HG03354 (cell line): ENCODE results near the gene PPP1R36.
A peak's percentile ranks its signal among the peaks of the same experiment; 100 is the strongest.

Experiments used
- ATAC-seq: cut with Tn5 transposase; IDR thresholded peaks from one replicate; pipeline ENCODE4 v1.9.1; 2021; ENCODE audit warnings: mild to moderate bottlenecking; ENCODE audit not compliant: unreplicated experiment, poor library complexity, severe bottlenecking

PPP1R36 gene, protein sequence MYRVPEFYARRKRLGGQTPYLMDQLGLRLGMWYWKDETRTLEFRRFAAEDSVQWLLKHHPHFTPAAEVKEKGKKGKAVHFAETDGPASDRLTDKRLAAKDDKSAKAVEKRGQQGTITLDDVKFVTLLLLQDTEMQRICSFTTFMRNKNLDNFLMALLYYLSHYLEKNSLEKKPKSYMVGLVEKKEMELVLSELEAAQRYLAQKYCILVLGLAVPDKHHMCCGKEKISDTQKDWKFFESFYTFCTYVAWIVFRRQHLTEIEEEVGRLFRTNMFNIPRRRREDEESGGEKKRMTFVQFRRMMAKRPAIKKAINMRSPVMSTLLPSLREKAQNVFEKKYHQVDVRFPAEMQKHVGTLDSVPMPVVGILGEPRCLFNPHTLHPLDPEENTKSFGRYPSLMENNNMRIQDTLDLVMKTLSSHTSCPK

DNA sequence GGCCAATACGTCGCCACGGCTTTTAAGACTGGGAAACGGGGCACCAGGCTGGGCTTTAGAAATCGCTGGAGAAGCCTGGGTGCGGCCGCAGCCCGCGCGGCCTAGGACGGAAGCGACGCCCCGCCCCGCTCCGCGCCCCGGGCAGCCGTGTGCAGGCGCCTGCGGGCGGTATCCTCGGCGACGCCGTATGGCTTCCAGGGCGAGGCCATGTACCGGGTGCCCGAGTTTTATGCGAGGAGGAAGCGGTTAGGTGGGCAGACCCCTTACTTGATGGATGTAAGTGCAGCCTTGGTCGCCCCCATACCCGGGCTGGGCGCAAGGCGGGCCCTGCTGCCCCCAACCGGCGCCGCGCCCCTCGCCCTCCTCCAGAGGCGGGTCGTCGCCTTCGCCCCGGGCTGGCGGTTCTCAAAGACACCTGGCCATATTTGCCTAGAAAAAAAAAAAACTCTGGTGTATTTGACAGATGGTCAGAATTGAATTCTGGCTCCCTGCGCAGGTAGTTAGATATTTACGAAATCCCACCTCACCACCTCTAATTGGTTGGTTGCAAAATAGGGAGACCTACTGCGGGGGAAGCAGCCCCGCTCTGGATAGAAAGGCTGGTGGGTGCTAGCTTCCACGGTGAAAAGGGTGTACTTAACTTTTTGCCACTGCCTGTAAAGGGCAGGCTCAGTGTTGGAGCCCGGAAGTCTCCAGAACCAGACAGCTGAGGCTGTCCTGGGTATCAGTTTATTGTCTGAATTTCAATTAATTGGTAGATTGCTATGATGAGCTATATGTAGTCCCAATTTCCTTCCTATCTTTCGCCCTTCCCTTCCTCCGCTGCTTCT is at the start of gene PPP1R36:
Gene PPP1R36 (plus strand): TSS at position 171 of the 830 bp plus-strand sequence. CDS start 37 bp downstream, at position 208.
- peak; percentile 43 for ATAC-seq

GRCh38 chr14:64500088-64500487 is 49.7 kb upstream of the PPP1R36 start:
- ATAC-seq = no peak

DNA sequence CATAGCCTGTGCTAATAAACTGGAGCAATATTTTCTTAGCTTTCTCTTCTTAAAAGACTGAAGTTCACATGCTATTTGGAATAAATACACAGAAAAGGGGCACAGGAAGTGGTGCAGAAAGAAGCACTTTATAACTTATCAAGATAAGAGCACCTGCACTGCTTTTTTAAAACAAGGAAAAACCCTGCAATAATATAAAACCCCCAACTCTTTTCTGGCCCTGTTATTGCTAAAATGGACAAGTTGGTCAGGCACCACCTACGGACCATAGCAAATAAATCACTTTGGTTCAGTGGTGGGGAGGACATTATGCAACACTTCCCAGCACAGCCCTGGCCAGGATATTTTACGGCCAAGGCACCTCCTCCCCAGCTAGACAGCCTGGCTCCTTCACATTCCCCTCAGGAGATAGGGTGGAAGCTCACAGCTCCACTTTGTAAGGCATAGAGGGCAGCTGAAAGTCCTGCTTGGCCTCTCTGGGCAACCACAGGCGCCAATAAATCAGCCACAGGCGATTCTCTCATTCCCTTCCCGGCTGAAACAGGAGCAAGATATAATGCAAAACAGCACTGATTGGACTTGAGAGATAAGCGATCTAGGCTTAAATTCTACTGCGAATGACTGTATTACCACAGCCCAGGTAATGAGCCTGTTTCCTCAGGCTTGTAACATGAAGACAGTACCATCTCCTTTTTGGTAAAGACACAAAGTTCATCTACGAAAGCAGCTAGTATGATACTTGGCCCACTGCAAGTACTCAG is 48.2 kb upstream of the PPP1R36 start:
- ATAC-seq = no peak

DNA sequence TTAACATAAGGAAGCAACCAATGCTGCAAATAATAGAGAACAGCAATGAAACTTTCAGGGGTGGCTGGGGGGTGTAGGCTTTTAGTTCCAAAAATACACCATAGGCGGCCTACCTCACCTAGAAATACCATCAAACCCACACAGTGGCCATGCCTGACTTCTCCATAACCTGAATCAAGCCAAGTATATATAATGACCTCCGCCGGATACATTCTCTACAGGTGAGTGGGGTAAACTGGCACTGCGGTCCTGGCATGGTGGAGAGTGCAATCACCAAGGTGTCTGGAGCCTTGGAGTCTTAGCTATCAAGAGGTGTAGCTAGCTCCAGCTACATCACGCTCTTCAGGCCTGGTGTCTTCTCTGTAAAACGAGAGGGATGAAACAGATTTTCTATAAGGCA is 47.3 kb upstream of the PPP1R36 start:
- no peak for ATAC-seq

GRCh38 chr14:64502887-64503433 is 46.8 kb upstream of the PPP1R36 start:
- ATAC-seq = no peak

GRCh38 chr14:64503434-64504309 is 46.1 kb upstream of the PPP1R36 start, which contains the start of gene ZBTB25:
Gene ZBTB25, minus strand, starts transcription at chr14:64503838. Its CDS starts 13,305 bp downstream, at chr14:64490533.
- peak; percentile 61 for ATAC-seq

DNA sequence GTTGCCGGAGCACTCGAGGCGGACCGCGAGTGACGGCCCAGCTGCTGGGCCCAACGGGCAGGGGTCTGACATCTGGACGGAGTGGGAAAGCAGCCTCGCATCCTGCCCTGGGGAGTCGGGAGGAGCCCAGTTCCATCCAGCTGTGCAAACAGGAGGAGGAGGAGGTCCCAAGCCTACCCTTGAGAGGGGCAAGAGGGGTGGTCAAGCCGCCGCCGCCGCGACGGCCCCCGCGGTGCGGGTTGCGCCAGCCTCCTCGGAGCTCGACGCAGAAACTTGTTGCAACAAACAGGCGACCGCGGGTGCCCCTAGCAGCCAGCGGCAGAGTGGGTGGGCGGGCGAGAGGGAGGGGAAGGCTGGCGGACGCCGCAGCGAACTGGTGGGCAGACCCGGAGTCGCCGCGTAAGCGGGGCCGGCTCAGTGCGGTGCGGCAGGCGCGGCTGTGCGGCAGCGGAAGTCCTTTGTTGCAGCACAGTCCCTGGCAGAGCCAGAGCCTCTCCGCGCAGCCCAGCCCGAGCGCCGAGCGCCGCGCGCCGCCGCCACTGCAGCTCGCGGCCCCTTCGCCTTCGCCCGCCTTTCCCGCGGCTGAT is 45.4 kb upstream of the PPP1R36 start, which contains the start of gene ZBTB1:
Gene ZBTB1 (plus strand): TSS at position 461 of the 587 bp plus-strand sequence. CDS start 16,735 bp downstream, outside the sequence.
- peak; percentile 37 for ATAC-seq

DNA sequence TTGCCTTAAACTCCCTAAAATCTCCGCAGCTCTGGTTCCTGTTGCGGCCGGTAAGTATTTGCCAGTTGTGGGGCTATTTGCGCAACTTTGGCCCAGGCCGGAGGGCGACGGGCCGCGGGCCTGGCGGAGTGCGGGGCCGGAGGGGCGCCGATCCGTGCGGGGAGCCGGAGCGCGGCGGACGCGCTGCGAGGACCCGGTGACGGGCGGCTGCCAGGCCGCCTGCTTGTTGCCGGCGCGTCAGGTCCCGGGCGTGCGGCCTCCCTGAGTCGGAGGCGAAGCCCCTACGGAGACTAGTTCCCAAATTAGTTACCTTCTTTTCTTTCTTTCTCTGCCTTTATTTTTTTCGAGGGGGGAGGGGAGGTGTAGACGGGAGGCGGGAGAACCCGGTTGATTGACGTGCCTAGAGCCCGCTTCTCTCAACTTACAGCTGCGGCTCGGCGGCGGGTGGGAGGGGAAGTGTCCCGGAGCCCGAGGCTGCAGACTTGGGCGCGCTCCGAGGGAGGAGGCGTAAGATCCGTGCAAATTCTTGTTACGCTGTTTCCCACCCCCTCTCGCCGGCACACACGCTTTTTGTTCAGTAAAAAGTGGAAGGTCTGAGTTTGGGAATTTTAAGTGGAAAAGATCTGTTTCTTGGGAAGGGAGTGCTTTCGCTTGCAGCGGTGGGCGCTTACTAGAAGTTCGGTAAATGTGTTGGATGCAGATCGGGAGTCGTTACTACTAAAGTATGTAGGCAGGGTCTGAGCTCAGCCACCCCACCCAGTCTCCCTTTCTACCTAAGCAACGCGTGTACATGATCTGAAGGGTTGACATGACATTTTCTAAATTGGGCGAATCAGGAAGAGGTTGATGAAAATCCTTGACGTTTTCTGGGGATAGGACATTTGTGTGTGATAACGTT is 44.6 kb upstream of the PPP1R36 start:
- ATAC-seq = peak; percentile 30

GRCh38 chr14:64506721-64507120 is 43.0 kb upstream of the PPP1R36 start:
- no peak for ATAC-seq

DNA sequence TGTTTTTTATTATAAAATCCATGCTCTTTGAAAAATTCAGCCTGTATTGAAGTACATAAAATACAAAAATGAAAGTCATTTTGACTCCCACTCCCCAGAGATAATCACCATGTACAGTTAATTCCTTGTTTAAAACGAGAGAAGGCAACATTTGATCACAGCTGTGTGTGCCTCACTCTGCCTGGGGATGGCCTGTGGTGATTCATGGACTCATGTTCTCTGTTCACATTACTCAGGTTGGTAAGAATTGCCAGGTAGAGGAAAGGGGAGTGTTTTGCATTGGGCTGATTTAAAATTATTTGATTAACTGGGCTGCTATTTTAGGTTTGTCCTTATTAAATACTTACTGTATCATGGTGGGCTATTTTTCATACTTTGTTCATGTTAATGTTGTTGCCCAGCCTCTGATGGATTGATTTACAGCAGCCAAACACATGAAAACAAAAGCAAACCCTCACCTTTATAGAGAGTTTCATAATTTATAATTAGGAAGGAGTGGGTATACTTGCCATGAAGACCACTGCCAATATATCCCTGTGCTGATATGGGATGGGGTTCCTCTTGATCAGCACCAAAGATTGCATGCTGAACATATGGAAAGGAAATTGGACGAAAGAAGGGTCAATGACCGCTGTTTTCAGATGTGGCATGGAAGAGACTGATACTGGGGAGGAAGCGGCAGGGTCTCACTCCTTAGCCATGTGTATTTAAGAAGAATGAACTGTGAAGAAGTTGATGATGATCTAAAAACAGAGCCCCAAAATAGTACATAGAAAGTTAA is 42.2 kb upstream of the PPP1R36 start:
- ATAC-seq = no peak

GRCh38 chr14:64508215-64508776 is 41.5 kb upstream of the PPP1R36 start:
- ATAC-seq = no peak

- ATAC-seq = no peak
Measured at GRCh38 chr14:64509036-64509435, 40.7 kb upstream of the PPP1R36 start.

GRCh38 chr14:64510825-64511671 is 38.7 kb upstream of the PPP1R36 start:
- ATAC-seq = peak; percentile 38

DNA sequence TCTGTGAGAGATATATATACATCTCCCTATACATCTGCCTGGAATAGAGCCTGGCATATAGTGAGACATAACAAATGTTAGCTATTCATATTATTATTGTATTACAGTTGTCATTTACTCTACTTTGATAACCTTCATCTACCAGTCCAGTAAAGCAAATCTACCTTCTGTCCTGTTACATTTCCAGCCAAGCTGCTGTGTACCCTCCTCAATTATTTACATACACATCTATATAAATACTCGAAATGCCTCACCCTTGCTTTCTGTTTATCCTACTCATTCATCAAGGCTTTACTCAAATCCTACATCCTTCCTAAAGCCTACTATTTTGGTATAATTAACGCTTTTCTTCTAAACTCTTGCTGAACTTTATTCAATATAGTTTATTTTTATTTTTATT is 36.5 kb upstream of the PPP1R36 start:
- no peak for ATAC-seq

DNA sequence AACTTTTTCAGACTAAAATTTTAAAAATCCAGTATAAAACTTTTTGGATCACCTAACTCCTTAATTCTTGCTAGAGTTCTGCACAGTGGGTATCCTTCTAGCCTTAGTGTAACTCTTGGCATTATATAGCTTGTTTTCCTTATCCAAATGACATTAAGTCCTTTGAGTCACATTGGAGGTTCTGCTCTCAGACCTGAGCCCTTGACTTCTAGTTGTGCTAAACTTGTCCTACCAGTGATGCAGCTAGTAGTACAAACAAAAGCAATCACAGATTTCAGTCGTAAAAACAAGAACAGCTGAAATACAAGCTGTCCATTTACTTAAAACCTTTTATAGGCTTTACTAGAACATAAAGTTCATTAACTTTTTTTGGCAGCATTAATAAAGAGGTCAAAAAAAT is 34.7 kb upstream of the PPP1R36 start:
- no peak for ATAC-seq
